ENCODE data around the gene CCDC192. TPM values are rescaled to one million over a fixed set of nuclear protein-coding genes. Genes with fewer than 3 reads are reported as not detected.
"Not testable (repeated sequence)": the region's sequence is repeated elsewhere in the genome, so short reads cannot be mapped to it uniquely, and the experiment has no call there.

Gene CCDC192
- total RNA-seq, 1 donor from 2014 or later: not detected

DNA sequence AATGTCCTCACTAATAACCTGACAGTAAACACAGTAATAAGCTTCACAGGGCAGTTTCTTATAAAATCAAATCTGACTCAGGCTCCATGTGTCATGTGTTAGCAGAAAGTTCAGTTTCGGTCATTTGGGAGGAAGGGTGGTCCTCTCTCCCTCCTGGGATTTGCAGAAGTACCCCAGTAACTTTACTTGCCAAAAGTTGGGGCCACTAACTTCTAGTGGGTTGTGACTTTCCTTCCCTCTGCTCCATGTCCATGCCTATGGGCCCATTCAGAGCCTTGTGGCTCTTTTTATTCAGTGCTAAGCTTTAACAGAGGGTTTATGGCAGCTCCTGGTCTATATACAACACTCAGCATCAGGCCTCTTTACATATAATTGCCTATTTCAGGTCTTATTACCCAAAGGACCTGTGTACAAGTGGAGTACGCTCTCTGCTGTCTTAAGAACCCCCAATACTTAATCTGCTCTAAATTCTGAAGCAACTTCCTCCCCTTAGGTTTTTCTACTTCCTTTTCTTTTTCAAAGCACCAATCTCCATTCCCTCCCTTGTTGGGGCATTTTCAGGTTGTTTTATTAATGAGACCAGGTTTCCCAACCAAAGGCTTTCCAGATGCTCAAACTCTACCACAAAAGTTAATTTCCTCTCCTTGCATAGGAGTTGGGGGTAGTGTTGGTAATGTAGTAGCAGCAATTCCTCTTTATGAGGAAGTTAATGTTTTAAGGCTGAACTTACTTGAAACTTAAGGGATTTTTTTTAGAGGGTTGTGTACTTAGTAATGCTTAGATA, 107.7 kb downstream of the CCDC192 start:
- DNase-seq: no peak

DNA sequence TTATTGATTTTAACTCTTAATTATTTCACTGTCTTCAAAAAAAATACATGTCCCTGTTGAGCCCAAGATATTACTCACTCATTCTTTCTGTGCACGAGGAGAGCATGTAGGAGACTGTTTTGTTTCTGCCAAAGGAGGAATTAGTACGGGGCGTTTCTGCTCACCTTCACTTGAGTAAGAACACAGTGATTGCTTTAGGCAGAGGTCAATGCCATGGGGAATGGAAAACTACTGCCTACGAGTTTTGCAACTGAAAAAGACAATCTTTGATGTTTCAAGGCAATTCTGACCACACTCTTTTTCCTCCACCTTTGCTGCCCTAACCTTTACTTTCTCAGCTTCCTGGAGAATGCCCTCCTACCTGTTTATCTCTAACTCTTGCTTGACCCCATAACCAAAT, 109.4 kb downstream of the CCDC192 start:
- no peak for DNase-seq

DNA sequence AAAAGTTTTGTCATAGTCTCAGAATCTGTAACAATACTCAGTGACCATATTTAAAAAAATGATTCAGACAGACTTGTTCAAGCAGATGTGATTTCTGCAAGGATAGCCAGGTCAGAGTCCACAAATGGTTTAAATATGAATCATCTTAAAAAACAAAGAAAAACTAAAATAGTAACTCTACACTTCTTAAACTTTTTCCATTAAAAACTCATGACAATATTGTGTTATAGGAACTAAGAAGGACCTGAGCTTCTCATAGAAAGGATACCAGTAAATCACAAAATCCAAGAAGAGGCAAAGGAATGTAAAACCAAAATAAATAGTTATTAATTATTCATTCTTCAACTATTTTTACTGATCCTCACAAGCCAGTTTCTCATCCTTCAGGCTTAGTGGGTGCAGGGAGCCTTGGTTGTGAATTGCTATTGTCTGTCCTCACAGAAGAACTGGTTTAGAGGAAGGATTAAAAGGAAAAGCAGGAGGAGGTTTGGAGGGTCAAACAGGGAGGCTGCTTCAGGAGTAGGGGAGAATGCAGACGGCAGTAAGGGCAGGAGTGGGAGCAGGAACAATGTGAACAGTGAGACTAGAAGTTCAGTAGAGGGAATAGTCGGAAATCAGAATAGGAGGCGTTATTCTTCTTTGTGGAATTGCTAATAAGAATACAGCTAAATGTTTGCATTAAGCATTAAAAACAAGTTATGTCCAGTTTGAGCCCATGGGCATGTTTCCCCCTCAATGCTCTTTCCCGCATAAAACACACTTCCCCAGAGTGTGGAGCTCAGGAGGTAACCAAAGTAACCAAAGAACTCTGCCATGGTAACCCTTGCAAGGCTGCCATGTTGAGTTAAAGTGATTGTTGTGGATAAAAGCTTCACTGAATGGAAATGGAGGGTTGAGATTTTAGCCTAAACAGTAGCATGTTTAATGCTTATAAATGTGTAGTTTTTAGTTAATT, 110.7 kb downstream of the CCDC192 start:
- DNase-seq: no peak

DNA sequence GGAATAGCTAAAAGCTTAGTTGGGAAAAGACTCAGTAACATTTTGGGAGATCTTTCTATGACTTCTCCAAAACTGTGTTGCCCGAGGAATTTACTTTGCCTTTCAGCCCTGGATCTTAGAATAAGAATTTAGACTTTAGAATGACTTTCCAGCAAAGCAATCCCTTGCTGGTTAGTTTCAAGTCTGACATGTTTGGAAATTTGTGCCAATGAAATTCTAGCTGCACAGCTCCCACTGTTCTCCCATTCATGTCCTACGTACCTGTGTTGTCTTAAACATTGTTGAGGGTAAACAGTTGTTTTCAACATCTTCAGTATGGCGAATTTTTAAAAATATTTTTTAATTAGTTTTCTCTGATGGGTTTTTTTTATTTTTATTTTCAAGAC, 111.4 kb downstream of the CCDC192 start:
- DNase-seq: no peak

DNA sequence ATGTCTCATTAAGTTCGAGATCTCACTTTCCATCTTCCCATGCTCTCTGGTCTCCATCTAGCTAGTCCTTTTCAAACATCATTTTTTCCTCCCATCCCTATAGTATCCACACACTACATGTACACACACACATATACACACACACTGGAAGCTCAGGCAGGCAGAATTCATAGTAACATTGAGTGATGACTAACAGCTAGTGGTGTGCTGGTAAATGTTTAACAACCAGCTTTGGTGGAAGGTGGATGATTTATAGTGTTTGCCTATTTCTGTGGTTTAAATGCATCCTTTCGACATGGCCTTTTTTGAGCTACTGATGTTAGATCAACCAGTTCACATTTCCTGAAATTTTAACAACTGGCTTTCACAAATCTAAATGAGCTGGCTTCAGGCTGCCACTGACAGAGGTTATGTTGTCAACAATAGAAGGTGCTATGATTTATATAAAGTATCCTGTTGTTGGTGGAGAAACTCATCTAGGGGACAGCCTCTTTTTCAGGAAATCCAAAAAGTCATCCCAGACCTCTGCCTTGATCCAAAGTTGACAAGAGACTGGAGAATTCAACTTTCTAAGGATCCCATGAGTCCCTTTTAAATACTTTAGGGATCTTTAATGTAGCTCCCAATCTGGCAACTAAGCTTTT, 117.8 kb downstream of the CCDC192 start:
- no peak for DNase-seq

DNA sequence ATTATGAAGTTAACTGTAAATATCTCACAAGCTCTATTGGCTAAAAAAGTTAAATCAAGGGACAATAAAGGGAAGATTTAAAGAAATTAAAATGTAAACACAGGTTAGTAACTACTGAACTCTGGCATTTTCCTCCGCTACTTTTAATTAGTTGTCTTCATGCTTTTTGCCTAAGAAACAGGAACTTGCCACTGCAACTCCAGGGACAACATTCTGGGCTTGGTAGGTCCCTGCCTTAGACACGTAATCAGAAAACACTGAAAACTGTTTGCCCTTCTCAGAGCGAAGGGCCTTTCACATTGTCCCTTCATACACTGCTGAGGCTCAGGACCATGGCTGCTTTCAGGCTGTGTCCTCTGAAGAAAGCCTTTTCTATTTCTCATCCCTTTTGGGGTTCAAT, 118.7 kb downstream of the CCDC192 start:
- no peak for DNase-seq

DNA sequence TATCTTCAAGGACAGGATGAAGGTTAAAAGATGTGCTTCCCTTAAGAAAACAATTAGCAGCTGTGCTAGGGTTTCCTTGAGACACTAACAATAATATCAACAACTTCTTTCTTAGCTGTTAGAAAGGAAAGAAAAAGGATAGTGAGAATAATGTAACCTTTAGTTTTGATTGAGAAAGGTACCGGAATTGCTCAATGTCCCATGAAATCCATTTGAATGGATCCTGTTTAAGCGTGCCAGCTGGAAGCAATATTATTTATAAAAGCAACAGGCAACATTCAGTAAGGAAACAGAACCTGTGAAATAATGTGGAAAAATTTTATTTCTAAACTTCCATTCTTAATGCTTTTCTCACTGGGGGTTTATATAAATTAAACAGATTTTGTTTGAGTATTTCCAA, 120.9 kb downstream of the CCDC192 start:
- DNase-seq: no peak

DNA sequence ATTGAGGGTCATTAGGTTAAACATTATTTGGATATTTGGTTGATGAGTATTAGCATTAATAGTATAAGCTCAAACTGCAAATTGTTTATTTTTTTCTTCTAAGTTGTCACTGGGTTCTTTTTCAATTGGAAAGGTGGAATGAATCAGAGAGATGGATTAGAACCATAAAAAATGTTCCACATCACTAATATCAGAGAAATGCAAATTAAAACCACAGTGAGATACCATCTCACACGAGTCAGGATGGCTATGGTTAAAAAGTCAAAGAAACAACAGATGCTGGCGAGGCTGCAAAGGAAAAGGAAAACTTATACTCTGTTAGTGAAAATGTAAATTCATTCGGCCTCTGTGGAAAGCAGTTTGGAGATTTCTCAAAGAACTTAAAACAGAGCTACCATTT, 122.8 kb downstream of the CCDC192 start:
- DNase-seq: no peak

DNA sequence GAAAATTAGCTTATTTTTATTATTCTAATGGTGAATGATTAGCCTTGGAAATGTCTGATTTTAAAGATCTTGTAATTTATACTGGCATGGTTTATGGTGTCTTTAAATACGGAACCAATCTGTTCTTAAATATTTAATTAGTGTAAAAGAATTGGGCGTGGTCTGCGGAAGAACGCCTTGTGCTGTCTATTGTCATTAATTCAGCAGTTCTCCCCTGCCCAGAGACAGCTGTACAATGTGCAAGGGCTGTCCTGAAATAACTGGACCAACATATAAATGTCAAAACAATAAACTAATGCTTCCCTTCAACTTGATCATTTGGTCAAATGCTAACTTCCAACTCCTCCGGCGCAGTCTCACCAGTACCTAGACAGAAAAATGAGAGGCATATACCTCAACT, 124.3 kb downstream of the CCDC192 start:
- DNase-seq: no peak

DNA sequence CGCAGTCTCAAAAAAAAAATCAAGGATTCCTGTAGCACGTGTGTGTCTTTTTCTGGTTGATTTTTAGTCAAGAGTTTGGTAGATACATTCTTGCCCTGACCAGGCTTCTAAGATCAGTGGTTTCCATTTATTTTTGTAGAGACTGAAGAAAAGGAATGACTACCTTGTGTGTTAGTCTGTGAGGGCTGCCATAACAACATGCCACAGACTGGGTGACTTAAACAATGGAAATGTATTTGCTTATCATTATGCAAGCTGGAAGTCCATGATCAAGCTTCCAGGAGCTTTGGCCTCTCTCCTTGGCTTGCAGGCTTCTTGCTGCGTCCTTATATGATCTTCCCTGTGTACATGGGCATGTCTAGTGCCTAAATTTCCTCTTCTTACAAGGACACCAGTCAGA, 127.0 kb downstream of the CCDC192 start:
- no peak for DNase-seq

DNA sequence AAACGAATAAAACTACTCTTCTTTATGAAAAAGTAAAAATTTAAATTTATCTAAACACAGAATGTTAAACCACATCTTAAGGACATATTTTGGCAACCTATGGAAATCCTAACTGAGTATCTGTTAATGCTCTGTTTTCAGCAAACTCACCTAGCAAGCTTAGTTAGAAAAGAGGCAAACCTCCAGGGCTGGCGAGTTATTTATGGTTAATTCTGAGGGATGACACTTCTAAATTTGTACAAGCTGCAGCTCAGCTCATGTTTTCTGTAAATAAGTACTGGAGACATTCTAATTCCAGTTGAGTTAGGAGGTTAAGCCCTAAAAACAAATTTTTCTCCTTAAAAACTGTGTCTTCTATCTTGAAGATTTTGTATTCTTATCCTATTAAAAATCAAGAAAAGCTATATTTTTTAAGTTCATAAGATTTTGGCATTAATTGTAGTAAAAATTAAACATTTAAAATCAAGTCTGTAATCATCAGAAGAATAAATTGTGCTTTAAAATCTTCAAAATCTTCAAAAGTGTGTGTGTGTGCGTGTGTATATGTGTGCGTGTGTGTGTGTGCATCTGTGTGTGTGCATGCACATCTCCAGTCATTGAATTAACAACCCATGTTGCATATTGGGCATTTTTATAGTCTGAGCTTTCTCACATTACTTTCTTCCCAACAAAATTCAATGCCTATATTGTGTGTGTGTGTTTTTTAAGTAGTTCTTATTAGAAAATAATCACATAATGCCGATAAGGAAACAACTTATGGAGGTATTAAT, 127.8 kb downstream of the CCDC192 start:
- DNase-seq: no peak

DNA sequence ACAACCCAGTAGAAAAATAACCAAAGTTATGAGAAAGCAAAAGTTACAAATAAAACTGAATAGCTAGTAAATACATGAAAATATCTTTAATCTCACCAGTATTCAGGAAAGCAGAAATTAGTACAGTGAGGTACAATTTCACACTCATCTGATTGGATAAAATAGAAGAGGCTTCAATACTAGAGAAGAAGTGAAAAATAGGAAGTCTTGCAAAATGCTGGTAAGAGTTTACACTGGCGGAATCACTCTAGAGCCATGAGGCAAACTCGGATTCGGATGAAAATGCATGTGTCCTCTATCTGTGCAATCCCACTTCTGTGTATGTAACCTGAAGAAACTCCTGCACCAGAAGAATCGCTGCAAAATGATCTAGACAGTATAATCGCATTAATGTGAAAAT, 128.9 kb downstream of the CCDC192 start:
- no peak for DNase-seq

DNA sequence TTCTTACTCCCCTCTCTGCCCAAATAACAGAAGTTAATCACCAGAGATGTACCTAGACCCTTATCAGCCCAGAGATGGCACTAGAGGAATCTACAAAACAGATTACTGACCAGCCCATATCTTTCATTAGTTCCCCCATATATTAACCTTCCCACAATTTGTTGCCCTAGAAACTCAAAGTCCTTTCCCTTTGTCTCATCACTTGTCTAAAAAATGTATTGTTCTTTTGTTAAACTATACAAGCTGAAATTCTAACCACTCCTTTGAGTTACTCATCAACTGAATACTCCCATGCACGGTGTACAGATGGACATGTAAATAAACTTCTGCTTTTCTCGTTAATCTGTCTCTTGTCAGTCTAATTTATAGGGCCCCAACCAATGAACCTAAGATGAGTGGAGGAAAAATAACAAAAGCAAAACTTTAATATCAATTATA, 130.9 kb downstream of the CCDC192 start:
- DNase-seq: no peak

DNA sequence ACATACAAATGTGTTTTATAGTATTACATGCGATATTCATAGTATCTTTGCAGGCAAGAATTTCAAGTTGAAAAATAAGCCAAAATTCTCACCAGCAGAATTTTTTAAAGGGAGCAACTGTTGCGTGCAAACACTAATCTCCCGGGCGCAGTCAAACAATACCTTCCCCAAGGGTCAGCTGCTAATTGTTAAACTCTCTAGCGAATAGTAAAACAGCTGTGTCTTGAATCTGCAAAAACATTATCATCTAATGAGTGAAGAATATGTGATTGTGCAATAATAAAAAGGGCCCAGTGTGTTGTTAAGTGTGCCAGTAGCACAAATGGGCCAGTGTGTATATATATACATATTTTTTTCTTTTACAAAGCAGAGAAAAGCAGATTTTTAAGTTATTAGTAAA, 131.4 kb downstream of the CCDC192 start:
- DNase-seq: no peak

DNA sequence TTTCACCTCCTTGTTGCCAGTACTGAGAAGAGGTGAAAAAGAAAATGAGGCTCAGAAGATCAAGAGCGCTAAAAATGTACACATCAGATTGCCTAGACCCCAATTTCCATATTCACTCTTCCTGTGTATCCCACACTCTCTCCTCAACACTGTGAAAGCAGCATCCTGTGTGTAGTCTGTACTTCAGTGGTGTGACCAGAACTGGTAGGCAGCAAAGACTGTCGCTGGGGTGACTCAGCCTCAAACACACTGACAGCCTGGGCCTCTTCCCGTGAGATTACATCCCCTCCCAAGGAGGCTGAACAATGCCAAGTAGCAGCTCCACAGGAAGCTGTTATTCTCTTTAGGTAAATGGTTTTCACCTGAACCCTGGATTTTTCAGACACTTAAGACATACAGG, 135.5 kb downstream of the CCDC192 start:
- DNase-seq: no peak

DNA sequence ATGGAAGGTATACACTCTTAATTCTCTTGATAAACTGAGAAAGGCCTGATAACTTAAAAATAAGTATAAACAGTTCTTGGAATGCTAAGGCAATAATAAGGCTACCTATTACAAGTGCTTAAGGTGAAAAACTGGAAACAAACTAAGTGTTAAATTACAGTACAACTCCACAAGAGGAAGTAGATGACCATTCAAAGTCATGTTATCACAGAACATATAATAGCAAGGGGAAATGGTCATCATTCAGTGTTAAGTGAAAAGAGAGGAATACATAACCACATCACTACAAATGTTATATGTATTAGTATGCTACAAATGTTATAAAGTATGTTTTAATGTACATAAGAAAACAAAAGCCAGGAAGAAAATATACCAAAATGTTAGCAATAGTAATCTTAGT, 135.9 kb downstream of the CCDC192 start:
- DNase-seq: no peak

DNA sequence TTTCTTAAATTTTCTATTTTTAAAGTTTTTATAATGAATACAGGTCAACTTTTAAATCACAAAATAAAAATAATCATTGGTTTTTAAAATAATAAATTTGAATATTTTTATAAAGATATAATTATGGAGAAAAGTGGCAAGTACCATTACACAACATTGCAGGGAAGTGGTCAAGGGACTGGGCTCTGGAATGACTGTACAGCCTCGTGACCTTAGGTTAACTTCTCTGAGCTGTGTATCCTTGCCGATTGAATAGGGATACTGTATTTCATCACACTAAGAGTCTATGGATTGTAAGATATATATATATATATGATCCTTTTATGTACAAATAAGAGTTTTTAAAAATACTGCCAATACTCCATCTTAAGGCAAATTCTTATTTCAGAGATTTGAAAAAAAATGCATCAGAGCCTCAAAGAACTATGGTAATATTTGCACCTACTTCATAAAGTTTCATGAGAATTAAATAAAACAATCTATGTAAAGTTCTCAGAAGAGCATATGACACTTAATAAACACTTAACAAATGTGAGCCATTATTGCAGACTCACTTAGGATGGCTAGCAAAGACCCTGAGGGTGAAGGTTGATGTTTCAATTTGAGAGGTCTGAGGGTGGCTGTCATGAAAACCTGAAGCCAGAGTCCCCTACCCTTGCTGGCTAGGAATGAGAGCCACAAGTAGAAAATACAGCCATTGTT, 136.5 kb downstream of the CCDC192 start:
- DNase-seq: no peak

DNA sequence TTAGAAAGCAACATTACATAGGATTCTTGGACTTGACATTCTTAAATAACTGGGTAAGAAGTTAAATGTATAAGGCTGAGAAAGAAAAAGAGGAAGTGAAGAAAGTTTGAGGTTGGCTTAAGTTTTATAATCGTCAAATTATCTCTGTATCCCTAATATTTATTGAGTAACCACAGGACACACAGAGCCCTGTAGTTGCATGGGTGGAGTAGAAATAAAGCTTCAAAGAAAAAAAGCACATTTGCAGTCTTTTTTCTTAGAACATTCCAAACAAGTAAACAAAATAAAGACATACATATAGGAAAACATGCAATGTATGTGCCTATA, 137.0 kb downstream of the CCDC192 start:
- DNase-seq: no peak

DNA sequence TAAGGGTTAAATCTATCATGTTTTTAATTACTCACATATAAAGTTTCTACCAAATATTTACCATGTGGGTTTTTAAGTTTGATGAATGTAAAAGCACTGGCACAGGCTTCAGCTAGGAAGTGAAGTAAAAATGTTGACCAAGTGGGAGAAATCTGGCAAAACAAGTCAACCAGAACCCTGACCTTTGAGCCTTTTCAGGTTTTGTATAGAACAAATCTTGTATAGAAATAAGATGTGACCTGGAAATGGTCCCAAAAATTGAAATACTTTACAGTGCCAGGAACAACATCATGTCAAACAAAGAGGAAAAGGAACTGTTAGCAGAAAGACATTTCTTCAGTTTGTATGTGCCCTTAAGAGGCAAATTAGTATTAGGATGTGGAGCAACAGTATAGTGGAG, 137.6 kb downstream of the CCDC192 start:
- no peak for DNase-seq

DNA sequence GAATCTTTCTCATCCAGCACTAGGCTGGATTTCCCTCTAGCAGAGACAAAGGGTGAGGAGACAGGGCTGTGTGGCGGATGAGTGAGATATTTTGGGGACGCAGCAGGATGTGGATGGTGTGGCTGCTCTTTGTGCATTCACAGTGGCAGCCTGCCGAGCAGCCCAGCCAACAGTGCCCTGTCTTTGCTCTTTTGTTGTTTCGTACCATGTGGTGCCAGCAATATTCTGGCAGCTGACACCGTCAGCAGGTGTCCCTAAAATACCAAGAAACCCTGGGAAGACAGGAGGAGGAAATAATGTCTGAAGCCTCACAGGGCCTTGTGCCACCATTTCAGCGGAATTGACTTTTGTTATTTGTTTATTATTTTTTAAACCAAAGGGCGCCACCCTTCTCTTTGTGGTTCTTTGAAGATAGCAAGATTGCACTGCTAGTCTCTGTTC, 141.4 kb downstream of the CCDC192 start:
- DNase-seq: peak; percentile 22

DNA sequence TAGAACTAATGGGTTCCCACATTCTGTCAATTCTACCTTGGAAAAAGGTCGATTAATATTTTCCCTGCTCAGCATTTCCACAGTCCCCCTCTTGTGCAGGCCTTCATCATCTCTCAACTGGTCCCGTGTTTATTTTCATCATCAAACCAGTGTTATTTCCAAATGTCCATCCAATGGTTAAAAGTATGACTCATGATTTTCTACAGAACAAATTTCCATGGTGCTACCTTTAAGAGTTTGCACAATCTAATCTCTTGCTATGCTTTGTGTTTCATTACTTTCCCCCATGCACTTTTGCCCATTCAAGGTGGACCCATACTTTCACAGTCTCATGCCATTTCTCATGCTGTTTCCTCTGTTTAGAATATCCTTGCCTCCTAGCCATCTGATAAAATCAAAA, 143.7 kb downstream of the CCDC192 start:
- no peak for DNase-seq

DNA sequence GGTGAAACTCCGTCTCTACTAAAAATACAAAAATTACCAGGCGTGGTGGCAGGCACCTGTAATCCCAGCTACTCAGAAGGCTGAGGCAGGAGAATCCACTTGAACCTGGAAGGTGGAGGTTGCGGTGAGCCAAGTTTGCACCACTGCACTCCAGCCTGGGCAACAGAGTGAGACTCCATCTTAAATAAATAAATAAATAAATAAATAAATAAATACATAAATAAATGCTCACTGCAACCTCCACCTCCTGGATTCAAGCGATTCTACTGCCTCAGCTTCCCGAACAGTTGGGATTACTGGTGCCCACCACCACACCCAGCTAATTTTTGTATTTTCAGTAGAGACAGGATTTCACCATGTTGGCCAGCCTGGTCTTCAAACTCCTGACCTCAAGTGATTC, 144.4 kb downstream of the CCDC192 start:
- DNase-seq: not testable (repeated sequence)

Data from occipital lobe (tissue), 2 donors.